Esophagus squamous epithelium (tissue), 4 donors: ENCODE data around the gene IARS1.

Source experiments
- CTCF ChIP-seq, 6 experiments: fragments of 450-650 bp in 4 of 6; fragments of 200-600 bp in 2 of 6; sonication (generic) in 2 of 6; IDR thresholded peaks; one replicate each; pipeline ENCODE4 v1.5.1; 2016 to 2019; ENCODE audit warnings: antibody characterized with exemption in 6 of 6, mild to moderate bottlenecking in 4 of 6, moderate library complexity in 4 of 6
- POLR2A ChIP-seq, 4 donors: fragments of 450-650 bp; IDR thresholded peaks; one replicate each; pipeline ENCODE4 v1.6.1; 2017; ENCODE audit warnings: antibody characterized with exemption in 4 of 4, mild to moderate bottlenecking in 4 of 4, moderate library complexity in 3 of 4

GRCh38 chr9:92266486-92266885 lies 27.0 kb downstream of the IARS1 start:
- TF ChIP-seq CTCF (IDR thresholded peaks at IDR 0.05) = no peak
- TF ChIP-seq POLR2A (IDR thresholded peaks at IDR 0.05) = no peak
